ENCODE measurements around the gene CRADD. TPM values are rescaled to one million over a fixed set of nuclear protein-coding genes. Genes with fewer than 3 reads are reported as not detected.

Gene CRADD
- total and polyA plus RNA-seq, 10 of the 15 experiments (the other 5 are each of a cell fraction or from before 2014, with no cell fraction given), result 7.6 to 15.5 (median 11.7) TPM

DNA sequence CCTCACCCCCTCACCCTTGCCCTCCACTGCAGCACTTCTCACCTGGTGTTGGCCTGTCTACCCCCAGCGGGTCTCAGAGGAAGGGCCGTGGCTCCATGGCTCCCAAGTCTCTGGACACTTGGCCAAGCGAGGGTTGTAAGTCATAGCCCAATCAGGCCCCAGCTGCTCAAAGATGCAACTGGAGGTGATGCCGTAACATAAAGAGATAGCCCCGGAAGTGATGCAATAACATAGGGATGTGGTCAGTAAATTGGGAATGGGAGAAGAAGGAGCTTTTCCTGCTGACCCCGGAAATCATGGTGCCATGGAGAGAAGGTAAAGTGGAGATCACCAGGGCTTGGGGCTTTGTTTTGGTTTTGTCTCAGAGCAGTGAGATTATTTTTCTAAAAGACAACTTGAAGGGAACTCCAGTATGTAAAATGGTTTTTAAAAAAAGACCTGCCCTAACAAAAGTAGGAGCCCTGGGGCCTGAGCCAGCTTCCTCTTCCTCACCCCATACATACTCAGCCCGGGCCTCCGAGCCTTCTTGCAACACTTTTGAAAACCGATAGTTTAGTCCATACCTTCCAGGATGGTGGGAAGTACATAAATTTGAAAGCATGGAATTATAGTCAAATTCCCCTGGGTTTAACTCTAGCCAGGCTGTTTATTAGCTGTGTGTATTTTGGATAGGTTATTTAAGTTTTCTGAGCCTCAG, 212.5 kb downstream of the CRADD start:
- H3K4me3 ChIP-seq, result no peak overlapping the region
- H3K79me2 ChIP-seq (ENCODE audit: control insufficient read depth, insufficient read depth, low read length), result no peaks in the 10 kb centered on the region
- H3K9me3 ChIP-seq (replicated peaks; ENCODE audit: control insufficient read depth, insufficient read depth, low read length), result no peaks in the 10 kb centered on the region
- H3K9ac ChIP-seq (ENCODE audit: control insufficient read depth, insufficient read depth, low read length), result no peak overlapping the region
- no peak overlapping the region for H3K27ac ChIP-seq (ENCODE audit: control insufficient read depth, insufficient read depth)
- WGBS (ENCODE audit: insufficient coverage, insufficient replicate concordance, low lambda C conversion rate, missing lambda C conversion rate), result 17% methylated on average over 9 of the region's 9 CpGs
- RAD21 ChIA-PET (ENCODE audit: unreplicated experiment), result no interaction called here
- TF ChIP-seq POLR2AphosphoS2 (IDR thresholded peaks at IDR 0.05; ENCODE audit: low read depth, low read length) (no peak), MEF2A (IDR thresholded peaks at IDR 0.05; ENCODE audit: insufficient read depth, low read depth, low read length) (no peak), ZNF274 (IDR thresholded peaks at IDR 0.05; ENCODE audit: insufficient read depth, insufficient read length) (no peak), ZNF207 (IDR thresholded peaks at IDR 0.05; ENCODE audit: borderline replicate concordance) (no peak), BACH1 (IDR thresholded peaks at IDR 0.05; ENCODE audit: borderline replicate concordance) (no peak), ZBED1 (IDR thresholded peaks at IDR 0.05; ENCODE audit: borderline replicate concordance) (no peak), BMI1 (IDR thresholded peaks at IDR 0.05; ENCODE audit: borderline replicate concordance) (no peak)
- TF ChIP-seq, protein P1, sequence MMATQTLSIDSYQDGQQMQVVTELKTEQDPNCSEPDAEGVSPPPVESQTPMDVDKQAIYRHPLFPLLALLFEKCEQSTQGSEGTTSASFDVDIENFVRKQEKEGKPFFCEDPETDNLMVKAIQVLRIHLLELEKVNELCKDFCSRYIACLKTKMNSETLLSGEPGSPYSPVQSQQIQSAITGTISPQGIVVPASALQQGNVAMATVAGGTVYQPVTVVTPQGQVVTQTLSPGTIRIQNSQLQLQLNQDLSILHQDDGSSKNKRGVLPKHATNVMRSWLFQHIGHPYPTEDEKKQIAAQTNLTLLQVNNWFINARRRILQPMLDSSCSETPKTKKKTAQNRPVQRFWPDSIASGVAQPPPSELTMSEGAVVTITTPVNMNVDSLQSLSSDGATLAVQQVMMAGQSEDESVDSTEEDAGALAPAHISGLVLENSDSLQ (IDR thresholded peaks at IDR 0.05), result no peak
- intact Hi-C loops (cut with micrococcal nuclease; ENCODE audit: unreplicated experiment), result no loop called here
- in situ Hi-C loops (cut with MboI), result no loop called here
- H4K20me1 ChIP-seq (ENCODE audit: control insufficient read depth, insufficient read depth), result no peaks in the 10 kb centered on the region
- H3K27me3 ChIP-seq (replicated peaks in 1 of 2; ENCODE audit: control insufficient read depth in 2 of 2, insufficient read depth in 2 of 2, low read length in 1 of 2), result peaks cover 0 to 2% of the 10 kb centered on the region in 2 experiments; a peak in 1 of 4 replicates
- SMC1A ChIA-PET (ENCODE audit: uncharacterized antibody, unreplicated experiment), result interaction anchor here (1.4 kb wide), 1 partner anchor 22 kb away, joined by 3 read pairs; no protein-coding TSS in a partner anchor
- CTCF ChIA-PET, result interaction anchor here (0.9 kb wide), 2 partner anchors 10 to 122 kb away, joined by 3 read pairs; no protein-coding TSS in a partner anchor
- DNase-seq (ENCODE audit: low read depth, low spot score) (no peak), ATAC-seq (no peak), FAIRE-seq (no peak)
- POLR2A ChIA-PET, result no interaction called here
- H3K36me3 ChIP-seq (ENCODE audit: control insufficient read depth in 2 of 2, insufficient read depth in 2 of 2, low read length in 1 of 2), result no peaks in the 10 kb centered on the region
- BruUV-seq (replicated peaks), result no TSS peak
- no peaks in the 10 kb centered on the region for H3K4me1 ChIP-seq (ENCODE audit: control insufficient read depth, insufficient read depth, low read length)
- H3K4me2 ChIP-seq (ENCODE audit: control insufficient read depth, insufficient read depth), result no peak overlapping the region
- H2AFZ ChIP-seq (ENCODE audit: control insufficient read depth, low read depth, low read length), result no peak overlapping the region

Measured in GM12878 (cell line).